Neuronal stem cell (in vitro differentiated cells): ENCODE measurements around the gene RNF208.

Source experiments
- DNase-seq: peaks from one replicate; pipeline ENCODE4 v3.0.0-alpha.2; 2013; ENCODE audit warnings: low spot score
- H2AFZ ChIP-seq: one replicate; pipeline ENCODE4 v1.6.1; 2013; ENCODE audit warnings: mild to moderate bottlenecking, low read length, inconsistent platforms
- H2AK5ac ChIP-seq: 2 replicates; pipeline ENCODE4 v1.6.1; 2013; ENCODE audit warnings: low read depth, mild to moderate bottlenecking, inconsistent platforms, low read length, moderate library complexity, mixed read lengths
- H2BK120ac ChIP-seq: 2 replicates; pipeline ENCODE4 v1.6.1; 2013; ENCODE audit warnings: low read depth, mild to moderate bottlenecking, inconsistent platforms, low read length, moderate library complexity, mixed read lengths
- H2BK12ac ChIP-seq: one replicate; pipeline ENCODE4 v1.6.1; 2013; ENCODE audit warnings: low read length, inconsistent platforms
- H2BK15ac ChIP-seq: 2 replicates; pipeline ENCODE4 v1.6.1; 2013; ENCODE audit warnings: mild to moderate bottlenecking, low read length, inconsistent platforms, mixed read lengths
- H2BK5ac ChIP-seq: one replicate; pipeline ENCODE4 v1.6.1; 2013; ENCODE audit warnings: inconsistent platforms, mild to moderate bottlenecking, low read length, moderate library complexity
- H3K14ac ChIP-seq: one replicate; pipeline ENCODE4 v1.6.1; 2013; ENCODE audit warnings: low read length, inconsistent platforms
- H3K18ac ChIP-seq: 2 replicates; pipeline ENCODE4 v1.6.1; 2013; ENCODE audit warnings: low read length, inconsistent platforms
- H3K23ac ChIP-seq: 2 replicates; pipeline ENCODE4 v1.6.1; 2013; ENCODE audit warnings: low read depth, mild to moderate bottlenecking, mixed read lengths, low read length, inconsistent platforms; ENCODE audit not compliant: poor library complexity
- H3K27ac ChIP-seq: replicated peaks from 3 replicates; pipeline ENCODE4 v1.5.1; 2013; ENCODE audit warnings: low read length, inconsistent platforms
- H3K27me3 ChIP-seq, 3 experiments: 2 replicates each; pipeline ENCODE4 v1.6.1; 2013; ENCODE audit warnings: low read length in 3 of 3, mild to moderate bottlenecking in 2 of 3, inconsistent platforms in 1 of 3, low read depth in 1 of 3, mixed read lengths in 1 of 3, moderate library complexity in 1 of 3; ENCODE audit not compliant: control insufficient read depth in 3 of 3, insufficient read depth in 3 of 3
- H3K36me3 ChIP-seq, 2 donors: replicated peaks in 1 of 2; 2 replicates each; pipeline ENCODE4 v1.6.1; 2013; ENCODE audit warnings: low read length in 2 of 2; ENCODE audit not compliant: control insufficient read depth in 2 of 2, insufficient read depth in 2 of 2
- H3K4ac ChIP-seq: 2 replicates; pipeline ENCODE4 v1.6.1; 2013; ENCODE audit warnings: inconsistent platforms, mild to moderate bottlenecking, low read length, moderate library complexity
- H3K4me1 ChIP-seq, 2 donors: 1 replicate in 1 of 2; 2 replicates in 1 of 2; pipeline ENCODE4 v1.6.1; 2013; ENCODE audit warnings: low read length in 2 of 2, low read depth in 1 of 2; ENCODE audit not compliant: control insufficient read depth in 2 of 2, insufficient read depth in 1 of 2
- H3K4me2 ChIP-seq: one replicate; pipeline ENCODE4 v1.6.1; 2013; ENCODE audit warnings: mild to moderate bottlenecking, low read length, inconsistent platforms; ENCODE audit not compliant: insufficient read depth, poor library complexity, severe bottlenecking
- H3K4me3 ChIP-seq, 2 donors: 2 replicates each; pipeline ENCODE4 v1.5.1; 2013; ENCODE audit warnings: low read length in 2 of 2, mild to moderate bottlenecking in 2 of 2, inconsistent platforms in 1 of 2, moderate library complexity in 1 of 2
- H3K79me1 ChIP-seq: one replicate; pipeline ENCODE4 v1.6.1; 2013; ENCODE audit warnings: low read depth, mild to moderate bottlenecking, inconsistent platforms, low read length, moderate library complexity
- H3K9ac ChIP-seq: one replicate; pipeline ENCODE4 v1.6.1; 2013; ENCODE audit warnings: mild to moderate bottlenecking, low read depth, low read length, inconsistent platforms; ENCODE audit not compliant: poor library complexity
- H3K9me3 ChIP-seq, 2 donors: replicated peaks in 1 of 2; 2 replicates each; pipeline versions ENCODE3 to v1.6.1; 2013; ENCODE audit warnings: low read length in 2 of 2, mild to moderate bottlenecking in 2 of 2, inconsistent platforms in 1 of 2, low read depth in 1 of 2, mixed read lengths in 1 of 2, moderate library complexity in 1 of 2; ENCODE audit not compliant: control insufficient read depth in 2 of 2, insufficient read depth in 1 of 2
- H4K8ac ChIP-seq: one replicate; pipeline ENCODE4 v1.6.1; 2013; ENCODE audit warnings: low read depth, mild to moderate bottlenecking, inconsistent platforms, low read length, moderate library complexity
- H4K91ac ChIP-seq: one replicate; pipeline ENCODE4 v1.6.1; 2013; ENCODE audit warnings: low read length, low read depth, mild to moderate bottlenecking, inconsistent platforms; ENCODE audit not compliant: poor library complexity
- WGBS, 2 donors: extraction: QIAGEN DNeasy Blood & Tissue Kit; methylation state at CpG; one replicate each; pipeline ENCODE4 v1.1.7; 2013; ENCODE audit warnings: missing lambda C conversion rate in 2 of 2, mixed read lengths in 1 of 2; ENCODE audit not compliant: insufficient read length in 2 of 2, insufficient replicate concordance in 1 of 2; ENCODE audit errors: extremely low coverage in 2 of 2; 5-methylcytosine and 5-hydroxymethylcytosine counted together

RNF208 gene

GRCh38 chr9:137266162-137266527 is 44.1 kb upstream of the RNF208 start:
- H3K4ac ChIP-seq = no peak overlapping the region
- H3K14ac ChIP-seq = no peak overlapping the region
- H4K8ac ChIP-seq = peak overlapping the region; percentile 82
- no peak for DNase-seq
- H3K23ac ChIP-seq = no peak overlapping the region
- H3K4me1 ChIP-seq = no peaks in the 10 kb centered on the region
- WGBS, 2 donors = no CpG with 5 or more reads among the region's 15 CpGs
- H3K79me1 ChIP-seq = peaks cover 5% of the 10 kb centered on the region
- H3K9ac ChIP-seq = no peak overlapping the region
- no peak overlapping the region for H2BK12ac ChIP-seq
- H3K18ac ChIP-seq = no peak overlapping the region
- no peak overlapping the region for H2AK5ac ChIP-seq
- H3K36me3 ChIP-seq = peaks cover 35 to 84% of the 10 kb centered on the region in 2 donors
- peak overlapping the region; percentile 66 for H2BK5ac ChIP-seq
- H3K4me3 ChIP-seq = no peak overlapping the region
- H2AFZ ChIP-seq = no peak overlapping the region
- no peak overlapping the region for H2BK15ac ChIP-seq
- H4K91ac ChIP-seq = no peak overlapping the region
- H3K27ac ChIP-seq = no peak overlapping the region
- H2BK120ac ChIP-seq = no peak overlapping the region
- H3K9me3 ChIP-seq = no peaks in the 10 kb centered on the region
- no peaks in the 10 kb centered on the region for H3K27me3 ChIP-seq
- H3K4me2 ChIP-seq = no peak overlapping the region

GRCh38 chr9:137265496-137266161 is 43.6 kb upstream of the RNF208 start:
- Histone ChIP-seq H2BK15ac (no peak overlapping the region), H3K14ac (no peak overlapping the region), H4K8ac (peak overlapping the region; percentile 43), H3K79me1 (peaks cover 5% of the 10 kb centered on the region), H2AFZ (no peak overlapping the region), H3K4me3 (no peak overlapping the region), H3K4ac (no peak overlapping the region), H2BK12ac (no peak overlapping the region), H2BK120ac (no peak overlapping the region), H4K91ac (no peak overlapping the region), H2AK5ac (no peak overlapping the region), H3K9ac (no peak overlapping the region), H3K4me2 (no peak overlapping the region), H3K23ac (peak overlapping the region; percentile 93), H3K36me3 (peaks cover 35 to 78% of the 10 kb centered on the region in 2 donors), H3K4me1 (no peaks in the 10 kb centered on the region), H2BK5ac (peak overlapping the region; percentile 66), H3K9me3 (no peaks in the 10 kb centered on the region), H3K18ac (no peak overlapping the region), H3K27ac (no peak overlapping the region), H3K27me3 (no peaks in the 10 kb centered on the region)
- WGBS, 2 donors = no CpG with 5 or more reads among the region's 29 CpGs
- no peak for DNase-seq

- Histone ChIP-seq H3K9ac (no peak overlapping the region), H3K36me3 (peaks cover 35 to 74% of the 10 kb centered on the region in 2 donors), H3K14ac (no peak overlapping the region), H4K91ac (no peak overlapping the region), H3K18ac (no peak overlapping the region), H3K23ac (no peak overlapping the region), H2BK120ac (no peak overlapping the region), H3K4ac (no peak overlapping the region), H3K27ac (no peak overlapping the region), H3K4me1 (no peaks in the 10 kb centered on the region), H3K27me3 (no peaks in the 10 kb centered on the region), H3K4me2 (no peak overlapping the region), H3K79me1 (peaks cover 5% of the 10 kb centered on the region), H2BK15ac (no peak overlapping the region), H2BK12ac (no peak overlapping the region), H2AK5ac (no peak overlapping the region), H3K4me3 (no peak overlapping the region), H2BK5ac (no peak overlapping the region), H3K9me3 (no peaks in the 10 kb centered on the region), H4K8ac (no peak overlapping the region), H2AFZ (no peak overlapping the region)
- DNase-seq = no peak
- WGBS, 2 donors = no CpG with 5 or more reads among the region's 22 CpGs
Observed at GRCh38 chr9:137264067-137264466, 42.0 kb upstream of the RNF208 start.

GRCh38 chr9:137263506-137263905 is 41.5 kb upstream of the RNF208 start:
- Histone ChIP-seq H3K4ac (no peak overlapping the region), H3K4me3 (no peak overlapping the region), H2BK5ac (no peak overlapping the region), H4K8ac (no peak overlapping the region), H2BK15ac (no peak overlapping the region), H3K36me3 (peaks cover 33 to 74% of the 10 kb centered on the region in 2 donors), H4K91ac (no peak overlapping the region), H3K9me3 (no peaks in the 10 kb centered on the region), H3K14ac (no peak overlapping the region), H2AK5ac (no peak overlapping the region), H2BK12ac (no peak overlapping the region), H2BK120ac (no peak overlapping the region), H3K79me1 (peaks cover 5% of the 10 kb centered on the region), H3K27me3 (no peaks in the 10 kb centered on the region), H3K9ac (no peak overlapping the region), H3K4me1 (no peaks in the 10 kb centered on the region), H2AFZ (no peak overlapping the region), H3K4me2 (no peak overlapping the region), H3K18ac (no peak overlapping the region), H3K23ac (no peak overlapping the region), H3K27ac (no peak overlapping the region)
- no peak for DNase-seq
- no CpG with 5 or more reads among the region's 10 CpGs for WGBS, 2 donors
